HS-5 (cell line): ENCODE results near the gene KRT72.

Experiments
- DNase-seq: peaks from one replicate; pipeline ENCODE4 v3.0.0-alpha.2; 2012; ENCODE audit warnings: low read depth

KRT72 gene

GRCh38 chr12:52630008-52630500, 28.8 kb upstream of the KRT72 start:
- DNase-seq, result no peak

- DNase-seq, result no peak
Observed at GRCh38 chr12:52629281-52630007, 28.2 kb upstream of the KRT72 start.

GRCh38 chr12:52628841-52629240, 27.6 kb upstream of the KRT72 start:
- DNase-seq, result no peak

GRCh38 chr12:52628111-52628507, 26.8 kb upstream of the KRT72 start:
- DNase-seq, result no peak

- DNase-seq, result no peak
Observed at GRCh38 chr12:52627395-52628110, 26.3 kb upstream of the KRT72 start.

GRCh38 chr12:52622349-52622748, 21.1 kb upstream of the KRT72 start:
- no peak for DNase-seq

GRCh38 chr12:52618866-52619265, 17.6 kb upstream of the KRT72 start:
- no peak for DNase-seq

GRCh38 chr12:52618216-52618615, 17.0 kb upstream of the KRT72 start, which contains the start of gene KRT73:
KRT73 (minus strand) TSS chr12:52618559; CDS start chr12:52618524, 35 bp downstream.
- DNase-seq, result no peak

- DNase-seq, result no peak
Observed at GRCh38 chr12:52617403-52617785, 16.1 kb upstream of the KRT72 start.

GRCh38 chr12:52616680-52617402, 15.6 kb upstream of the KRT72 start:
- no peak for DNase-seq

- no peak for DNase-seq
Observed at GRCh38 chr12:52615912-52616311, 14.6 kb upstream of the KRT72 start.

- DNase-seq, result no peak
Observed at GRCh38 chr12:52615208-52615868, 14.1 kb upstream of the KRT72 start.

- DNase-seq, result no peak
Observed at GRCh38 chr12:52614381-52615207, 13.3 kb upstream of the KRT72 start.

- DNase-seq, result no peak
Observed at GRCh38 chr12:52613384-52614030, 12.2 kb upstream of the KRT72 start.

GRCh38 chr12:52612431-52613383, 11.4 kb upstream of the KRT72 start:
- DNase-seq, result no peak

GRCh38 chr12:52611080-52611468, 9.8 kb upstream of the KRT72 start:
- DNase-seq, result no peak

GRCh38 chr12:52608826-52609630, 7.8 kb upstream of the KRT72 start:
- DNase-seq, result no peak

GRCh38 chr12:52608161-52608560, 6.9 kb upstream of the KRT72 start:
- no peak for DNase-seq

GRCh38 chr12:52607314-52607713, 6.1 kb upstream of the KRT72 start:
- no peak for DNase-seq
